ENCODE results near the gene TTK.

TTK gene

DNA sequence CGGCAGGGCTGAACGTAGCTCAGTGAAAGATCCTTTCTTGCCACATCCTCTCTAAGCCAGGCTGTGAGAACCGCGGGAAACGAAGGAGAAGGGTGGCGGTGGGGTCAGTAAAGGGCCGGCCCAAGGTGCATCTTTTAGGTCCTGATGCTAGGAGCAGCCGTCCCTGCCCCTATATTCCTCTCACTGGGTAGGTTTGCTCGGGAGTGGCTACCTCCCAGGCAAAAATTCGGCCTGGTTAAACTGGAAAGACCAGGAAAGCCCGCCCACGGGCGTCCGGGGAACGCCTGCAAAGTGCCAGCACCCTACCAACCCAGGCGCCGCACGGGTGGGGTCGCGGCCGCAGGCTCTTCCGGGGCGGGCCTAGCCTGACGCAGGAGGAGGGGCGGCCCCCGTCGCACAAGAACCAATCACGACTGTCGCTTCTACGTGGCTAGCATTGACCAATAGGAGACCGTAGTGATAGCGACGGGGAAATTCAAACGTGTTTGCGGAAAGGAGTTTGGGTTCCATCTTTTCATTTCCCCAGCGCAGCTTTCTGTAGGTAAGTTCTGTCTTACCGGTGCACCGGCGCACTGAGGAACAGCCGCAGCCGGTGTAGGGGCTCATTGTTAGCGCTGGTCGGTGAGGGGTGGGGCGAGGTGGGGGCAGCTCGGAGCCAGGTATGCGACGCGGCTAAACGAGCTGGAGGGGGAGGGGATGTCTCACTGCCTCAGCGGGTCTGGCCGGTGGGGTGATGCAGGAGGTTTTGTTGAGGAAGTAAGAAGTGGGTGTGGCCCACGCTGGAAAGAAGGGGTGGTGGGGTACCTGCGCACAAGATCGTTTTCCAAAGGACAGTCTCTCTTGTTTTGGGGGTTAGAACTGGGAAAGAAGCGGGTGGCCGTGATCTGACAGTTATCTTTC, at the start of gene TTK:
TTK (plus strand) TSS at position 477 of the 900 bp plus-strand sequence. CDS start 1,195 bp downstream, outside the sequence.
- peak; percentile 95 for DNase-seq (ENCODE audit: low read depth)

DNA sequence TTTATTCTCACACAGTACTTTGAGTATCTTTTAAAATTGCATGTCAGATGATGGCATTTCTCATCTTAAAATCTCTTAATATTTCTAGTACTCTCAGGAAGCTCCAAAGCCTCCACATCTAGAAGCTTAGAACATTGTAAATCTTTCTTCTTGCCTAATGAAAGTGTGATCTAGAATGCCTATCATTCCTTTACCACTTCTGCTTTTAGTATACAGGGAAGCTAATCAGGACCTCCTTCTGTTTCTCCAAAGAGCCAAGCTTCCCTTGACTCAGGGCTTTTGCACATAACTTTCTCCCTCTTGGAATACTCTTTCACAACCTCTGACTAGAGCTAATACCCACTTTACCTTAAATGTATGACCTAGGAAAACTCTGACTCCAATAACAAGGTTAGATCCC, 49.6 kb upstream of the TTK start:
- no peak for DNase-seq (ENCODE audit: low read depth)

DNA sequence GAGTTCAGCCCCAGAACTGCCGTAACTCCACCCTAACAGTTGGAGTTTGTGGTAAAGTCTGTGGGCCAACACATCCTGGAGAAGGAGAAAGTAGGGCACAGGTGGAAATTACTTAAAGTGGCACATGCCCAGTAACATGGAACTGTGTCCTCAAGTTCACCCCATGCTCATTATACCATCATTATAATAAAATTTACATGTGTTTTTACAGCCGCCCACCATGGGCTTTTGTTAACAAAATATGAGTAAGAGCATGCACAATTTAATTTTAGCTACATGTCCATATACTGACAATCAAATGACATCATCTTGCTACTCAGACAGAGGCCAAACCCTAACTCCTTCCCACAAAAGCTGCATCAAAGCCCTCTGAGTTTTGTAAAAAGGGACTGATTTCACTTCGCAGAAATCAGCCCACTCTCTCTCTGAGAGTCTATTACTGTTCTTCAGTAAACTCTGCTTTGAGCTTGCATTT, 39.8 kb upstream of the TTK start:
- DNase-seq (ENCODE audit: low read depth) = no peak

- no peak for DNase-seq (ENCODE audit: low read depth)
Observed at GRCh38 chr6:79967178-79967577, 37.3 kb upstream of the TTK start.

GRCh38 chr6:79969784-79970183, 34.7 kb upstream of the TTK start:
- no peak for DNase-seq (ENCODE audit: low read depth)

DNA sequence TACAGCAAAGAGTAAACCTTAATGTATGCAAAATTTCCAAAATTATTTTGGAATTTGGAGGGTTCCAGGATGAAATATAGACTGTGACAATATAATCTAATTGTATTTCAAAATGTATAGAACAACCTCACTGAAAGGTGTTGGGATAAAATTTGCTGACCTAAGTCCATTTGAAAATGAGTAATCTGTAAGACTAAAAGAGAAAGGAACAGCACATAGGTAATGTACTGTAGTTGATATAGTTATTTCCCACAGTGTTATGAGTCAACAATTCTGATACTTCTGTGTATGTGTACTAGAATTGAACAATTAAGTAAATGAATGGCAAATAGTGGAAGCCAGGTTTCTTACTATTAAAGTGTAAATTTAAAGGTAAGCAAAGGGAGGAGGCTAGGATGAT, 33.3 kb upstream of the TTK start:
- no peak for DNase-seq (ENCODE audit: low read depth)

- DNase-seq (ENCODE audit: low read depth) = no peak
Observed at GRCh38 chr6:79981652-79982051, 22.8 kb upstream of the TTK start.

DNA sequence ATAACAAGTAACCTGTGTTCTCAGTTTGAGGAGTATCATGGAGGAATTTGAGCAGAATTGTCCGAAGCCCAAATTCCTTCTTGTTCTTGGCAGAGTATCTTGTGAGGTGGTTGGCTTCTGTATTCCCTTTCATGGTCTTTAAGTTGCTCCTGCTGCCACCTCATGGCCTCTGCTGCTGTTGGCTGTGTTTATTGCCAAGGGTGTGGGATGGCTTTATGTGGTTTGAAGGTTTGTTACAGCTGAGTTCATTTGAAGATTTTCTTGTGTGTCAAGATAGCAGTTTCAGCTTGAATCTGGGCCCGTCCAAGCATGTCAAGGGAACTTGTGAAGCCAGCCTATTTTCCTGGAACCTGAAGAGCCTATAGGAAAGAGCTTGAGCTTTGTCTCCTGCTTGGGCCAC, 20.2 kb upstream of the TTK start:
- peak; percentile 5 for DNase-seq (ENCODE audit: low read depth)

DNA sequence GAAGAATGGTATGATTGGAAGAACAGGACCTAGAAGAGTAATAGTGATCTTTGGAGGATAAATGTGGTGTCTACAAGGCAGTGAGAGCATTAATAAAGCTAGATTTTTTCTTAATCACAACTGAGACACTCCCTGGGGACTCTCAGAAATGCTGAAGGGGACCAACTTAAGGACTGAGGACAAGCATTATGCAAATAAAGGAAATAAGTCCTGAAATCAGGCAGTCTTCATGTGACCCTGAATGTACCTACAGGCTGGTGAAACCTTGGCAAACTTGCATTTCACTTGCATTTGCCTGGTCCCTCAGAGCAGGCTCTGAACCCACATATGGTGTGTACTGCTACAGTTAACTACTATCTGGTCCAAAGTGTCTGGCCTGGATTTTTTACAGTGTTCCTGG, 19.3 kb upstream of the TTK start:
- DNase-seq (ENCODE audit: low read depth) = no peak

DNA sequence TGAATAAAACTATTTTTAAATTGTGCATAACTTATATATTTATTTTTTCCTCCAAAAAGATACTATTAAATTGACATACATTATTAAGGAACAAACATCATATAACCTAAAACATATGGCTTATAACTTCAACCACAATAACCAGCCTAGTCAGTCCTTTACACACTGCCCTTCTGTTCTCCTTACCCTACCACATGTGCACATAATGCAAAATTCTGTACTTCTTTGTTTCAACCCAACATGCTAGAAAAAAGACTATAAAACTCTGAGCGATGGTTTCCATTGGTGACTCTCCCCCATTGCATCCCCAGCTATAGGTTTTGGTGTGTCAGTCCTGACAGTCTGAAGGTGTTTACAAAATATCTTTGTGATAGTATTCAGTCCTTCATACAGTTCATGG, 14.8 kb upstream of the TTK start:
- DNase-seq (ENCODE audit: low read depth) = no peak

- DNase-seq (ENCODE audit: low read depth) = no peak
Observed at GRCh38 chr6:79993012-79993910, 11.2 kb upstream of the TTK start.

DNA sequence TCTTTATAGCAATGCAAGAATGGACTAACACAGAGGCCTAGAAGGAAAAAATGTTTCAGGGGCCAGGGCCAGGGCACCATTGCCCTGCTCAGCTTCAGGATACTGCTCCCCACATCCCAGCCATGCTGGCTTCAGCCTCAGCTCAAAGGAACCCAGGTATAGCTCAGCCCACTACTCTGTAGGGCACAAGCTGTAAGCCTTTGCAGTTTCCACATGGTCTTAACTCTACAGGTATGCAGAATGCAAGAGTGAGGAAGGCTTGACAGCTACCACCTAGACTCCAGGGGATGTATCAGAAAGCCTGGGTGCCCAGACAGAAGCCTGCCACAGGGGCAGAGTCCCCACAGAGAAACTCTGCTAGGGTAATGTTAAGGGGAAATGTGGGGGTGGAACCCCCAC, 10.5 kb upstream of the TTK start:
- DNase-seq (ENCODE audit: low read depth) = no peak

GRCh38 chr6:79997728-79998127, 6.7 kb upstream of the TTK start:
- DNase-seq (ENCODE audit: low read depth) = no peak

DNA sequence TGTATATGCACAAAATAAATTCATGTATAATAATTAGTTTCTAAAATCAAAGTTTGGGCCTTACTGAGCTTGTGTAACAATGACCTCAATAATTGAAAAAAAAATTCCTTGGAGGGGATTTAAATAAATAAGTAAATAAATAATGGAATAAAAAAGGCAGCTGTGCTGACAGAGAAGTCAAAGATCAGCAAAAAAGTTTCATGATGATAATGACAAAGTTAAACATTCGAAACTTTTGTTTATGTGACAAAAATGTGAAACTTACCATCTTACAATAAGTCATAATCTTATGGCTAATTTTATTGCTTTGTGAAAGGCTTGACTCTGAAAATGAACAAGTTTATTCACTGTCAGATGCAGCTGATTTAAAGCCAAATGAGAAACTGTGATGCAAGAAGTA, 3.1 kb upstream of the TTK start:
- DNase-seq (ENCODE audit: low read depth) = no peak

DNA sequence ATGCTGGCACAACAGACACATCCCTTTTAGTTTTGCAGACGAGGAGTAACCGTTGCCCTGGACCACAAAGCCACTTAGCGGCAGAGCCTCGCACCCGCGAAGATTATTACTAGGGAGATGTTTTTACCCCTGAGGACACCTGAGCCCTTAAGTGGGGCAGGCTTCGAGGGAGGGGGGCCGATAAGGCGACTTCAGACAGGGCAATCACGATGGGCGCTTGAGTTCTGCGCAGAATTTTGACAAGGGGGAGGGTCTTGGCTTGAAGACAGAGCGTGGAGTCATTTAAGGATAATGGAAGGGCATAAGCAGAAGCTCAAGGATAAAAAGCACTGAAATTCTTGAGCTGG, 650 bp upstream of the TTK start:
- DNase-seq (ENCODE audit: low read depth) = no peak

- DNase-seq (ENCODE audit: low read depth) = no peak
Observed at GRCh38 chr6:80005406-80005805, 957 bp downstream of the TTK start.

- DNase-seq (ENCODE audit: low read depth) = no peak
Observed at GRCh38 chr6:80006541-80006940, 2.1 kb downstream of the TTK start.

GRCh38 chr6:80009531-80009930, 5.1 kb downstream of the TTK start:
- no peak for DNase-seq (ENCODE audit: low read depth)

GRCh38 chr6:80010288-80010687, 5.8 kb downstream of the TTK start:
- DNase-seq (ENCODE audit: low read depth) = no peak

DNA sequence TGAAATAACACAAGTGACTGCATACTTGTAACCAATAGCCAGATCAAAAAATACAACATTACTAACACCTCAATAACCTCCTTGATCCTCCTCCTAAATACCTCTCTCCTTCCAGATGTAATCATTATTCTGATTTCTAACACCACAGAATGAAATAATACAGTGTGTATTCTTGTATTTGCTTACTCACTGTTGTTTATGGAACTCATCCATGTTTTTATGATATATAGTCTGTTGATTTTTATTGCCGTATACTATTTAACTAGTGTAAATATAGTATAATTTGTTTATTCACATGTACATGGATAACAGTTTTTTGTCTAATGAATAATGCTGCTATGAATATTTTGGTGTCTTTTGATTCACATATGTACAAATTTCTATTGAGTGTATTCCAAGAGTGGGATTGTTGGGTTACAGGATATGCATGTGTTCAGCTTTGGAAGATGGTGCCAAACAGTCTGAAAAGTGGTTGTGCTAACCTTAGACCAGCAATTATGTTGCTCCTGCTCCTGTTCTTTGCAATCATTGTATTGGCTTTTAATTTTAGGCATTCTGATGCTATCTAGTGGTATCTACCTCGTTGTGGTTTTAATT, 11.5 kb downstream of the TTK start:
- DNase-seq (ENCODE audit: low read depth) = no peak

DNA sequence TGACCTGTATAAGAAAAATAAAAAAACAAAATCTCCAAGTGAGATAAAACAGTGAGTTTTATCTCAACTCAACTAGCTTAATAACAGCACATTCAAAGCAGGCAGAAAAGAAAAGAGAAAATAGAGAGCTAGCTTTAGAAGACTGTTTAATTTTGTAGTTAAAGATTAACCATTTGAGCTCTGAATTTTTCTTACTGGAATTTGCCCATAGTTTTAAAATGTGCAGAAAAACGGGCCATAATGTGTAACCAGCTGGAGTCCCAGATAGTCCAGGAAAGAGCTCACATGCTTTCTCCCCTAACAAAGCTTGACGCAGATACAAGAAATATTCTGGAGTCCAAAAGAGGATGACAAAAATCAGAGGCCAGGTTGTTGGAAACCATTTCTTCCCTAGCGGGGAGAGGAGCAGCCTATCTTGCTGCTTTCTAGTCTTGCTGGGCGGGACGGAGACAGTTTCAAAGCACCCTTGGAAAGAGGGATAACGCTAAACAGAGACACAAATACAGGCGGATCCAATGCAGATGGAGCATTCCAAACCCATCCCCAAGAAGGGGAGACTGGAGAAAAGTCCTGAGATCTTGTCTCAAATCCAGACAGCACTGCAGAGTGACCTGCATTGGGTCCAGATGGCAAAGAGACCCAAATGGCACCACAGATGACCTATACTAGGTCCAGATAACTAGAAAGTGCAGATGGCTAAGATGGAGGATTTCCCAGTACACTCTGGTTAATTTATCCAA, 16.1 kb downstream of the TTK start:
- DNase-seq (ENCODE audit: low read depth) = no peak

- no peak for DNase-seq (ENCODE audit: low read depth)
Observed at GRCh38 chr6:80021131-80021530, 16.7 kb downstream of the TTK start.

All from iris pigment epithelial cell (primary cell).